WTC11 (cell line): Measurements from ENCODE around the gene TUBGCP2. TPM values are rescaled to one million over a fixed set of nuclear protein-coding genes. Genes with fewer than 3 reads are reported as not detected.
"Not testable (repeated sequence)": the region's sequence is repeated elsewhere in the genome, so short reads cannot be mapped to it uniquely, and the experiment has no call there.

Source experiments
- ATAC-seq: fragments of 200-7000 bp; cut with Tn5 transposase; 2 replicates; pipeline ENCODE4 v1.10.0; 2021; ENCODE audit warnings: mild to moderate bottlenecking, moderate library complexity
- CTCF ChIA-PET: fragments of 300-600 bp; sonication (Branson Sonifier 250); formaldehyde crosslinking; loops from one replicate; lab custom pipeline; 2021; ENCODE audit warnings: antibody characterized with exemption; lab: Charles Lee
- POLR2A ChIA-PET: fragments of 350-600 bp; sonication (Branson Sonifier 250); formaldehyde crosslinking; loops from one replicate; lab custom pipeline; 2021; ENCODE audit warnings: antibody characterized with exemption; lab: Charles Lee
- DNase-seq: peaks from one replicate; pipeline ENCODE4 v3.0.0; 2021; ENCODE audit warnings: low spot score
- H3K27ac Mint-ChIP-seq: 2 replicates; pipeline ENCODE4 v1.8.0; 2021; ENCODE audit warnings: mixed read lengths
- H3K27me3 Mint-ChIP-seq: 2 replicates; pipeline ENCODE4 v1.8.0; 2021; ENCODE audit warnings: low read depth, mild to moderate bottlenecking, moderate library complexity, mixed read lengths
- H3K36me3 Mint-ChIP-seq: 2 replicates; pipeline ENCODE4 v1.8.0; 2021; ENCODE audit warnings: mixed read lengths
- H3K4me1 Mint-ChIP-seq: 2 replicates; pipeline ENCODE4 v1.8.0; 2022; ENCODE audit warnings: mixed read lengths
- H3K4me3 Mint-ChIP-seq: 2 replicates; pipeline ENCODE4 v1.8.0; 2021; ENCODE audit warnings: mild to moderate bottlenecking, moderate library complexity, mixed read lengths
- H3K9me3 Mint-ChIP-seq: 2 replicates; pipeline ENCODE4 v1.8.0; 2021; ENCODE audit warnings: mixed read lengths
- ATF3 ChIP-seq: sonication (generic); formaldehyde crosslinking; conservative IDR thresholded peaks from 2 replicates; pipeline ENCODE4 v1.8.1; 2022; ENCODE audit warnings: mild to moderate bottlenecking, missing genetic modification reagents
- CDX4 ChIP-seq: fragments of 250-450 bp; sonication (Bioruptor Pico); IDR thresholded peaks from 2 replicates; pipeline ENCODE4 v1.9.0; 2021; ENCODE audit warnings: moderate library complexity, mild to moderate bottlenecking, inconsistent platforms, borderline replicate concordance
- E2F5 ChIP-seq: sonication (generic); formaldehyde crosslinking; IDR thresholded peaks from 2 replicates; pipeline ENCODE4 v1.8.1; 2022; ENCODE audit warnings: mild to moderate bottlenecking, moderate library complexity, missing genetic modification reagents
- EMX1 ChIP-seq: fragments of 250-450 bp; sonication (Bioruptor Pico); IDR thresholded peaks from 2 replicates; pipeline ENCODE4 v1.8.0; 2021; ENCODE audit warnings: mild to moderate bottlenecking
- GRHL2 ChIP-seq: fragments of 250-450 bp; sonication (Bioruptor Pico); IDR thresholded peaks from 2 replicates; pipeline ENCODE4 v1.8.0; 2022; ENCODE audit warnings: mild to moderate bottlenecking, moderate library complexity; ENCODE audit not compliant: insufficient replicate concordance, severe bottlenecking
- NFYB ChIP-seq: sonication (generic); formaldehyde crosslinking; conservative IDR thresholded peaks from 2 replicates; pipeline ENCODE4 v1.8.0; 2022; ENCODE audit warnings: low read depth, missing genetic modification reagents
- NR3C1 ChIP-seq: sonication (generic); formaldehyde crosslinking; conservative IDR thresholded peaks from 2 replicates; pipeline ENCODE4 v1.8.1; 2023; ENCODE audit warnings: low read depth, mild to moderate bottlenecking, missing genetic modification reagents
- PRDM15 ChIP-seq: sonication (generic); formaldehyde crosslinking; IDR thresholded peaks from 2 replicates; pipeline ENCODE4 v1.8.0; 2022; ENCODE audit warnings: missing genetic modification reagents
- SOX15 ChIP-seq: fragments of 250-450 bp; sonication (Bioruptor Pico); IDR thresholded peaks from 2 replicates; pipeline ENCODE4 v1.9.0; 2021; ENCODE audit warnings: mild to moderate bottlenecking
- ZNF121 ChIP-seq: sonication (generic); formaldehyde crosslinking; IDR thresholded peaks from 2 replicates; pipeline ENCODE4 v1.8.0; 2023; ENCODE audit warnings: missing genetic modification reagents
- ZNF425 ChIP-seq: fragments of 250-450 bp; sonication (Bioruptor Pico); conservative IDR thresholded peaks from 2 replicates; pipeline ENCODE4 v1.9.0; 2021; ENCODE audit warnings: mild to moderate bottlenecking
- total RNA-seq: library from RNA; stranded (reverse); gene quantifications from 3 replicates; pipeline ENCODE4 v1.2.3, GENCODE V29; 2021

The TUBGCP2 gene
- total RNA-seq, 1 experiment from 2014 or later, result 62.5 TPM

- H3K36me3 Mint-ChIP-seq, result 0 out of 2 replicates have a peak, but pooled peaks cover 2% of the 10 kb centered on the region
- ATAC-seq, result peak; percentile 61
Observed at GRCh38 chr10:133324198-133324792, 15.6 kb upstream of the TUBGCP2 start.

GRCh38 chr10:133322064-133322709, 13.5 kb upstream of the TUBGCP2 start:
- H3K36me3 Mint-ChIP-seq, CTCF ChIA-PET: not testable (repeated sequence)

More at GRCh38 chr10:133324198-133324792, 15.6 kb upstream of the TUBGCP2 start:
- Mint-ChIP-seq H3K27ac (no peak overlapping the region), H3K4me1 (peaks cover 12% of the 10 kb centered on the region), H3K9me3 (peaks cover 8% of the 10 kb centered on the region), H3K4me3 (no peak overlapping the region; the same call in 1 of the 2 replicates), H3K27me3 (peaks cover 61% of the 10 kb centered on the region)
- TF ChIP-seq ZNF121 (CRISPR knock-in tag) (peak; percentile 46; the same call in 1 of the 2 replicates), ZNF425 (CRISPR knock-in tag) (no peak), CDX4 (CRISPR knock-in tag) (no peak), NR3C1 (CRISPR knock-in tag) (no peak), E2F5 (CRISPR knock-in tag) (no peak), PRDM15 (peak; percentile 76; the same call in 1 of the 2 replicates), ATF3 (CRISPR knock-in tag) (no peak), SOX15 (no peak), EMX1 (CRISPR knock-in tag) (no peak), GRHL2 (no peak)
- ChIA-PET CTCF (interaction anchor here (0.5 to 2.0 kb wide), 8 partner anchors 9 to 578 kb away, joined by 3 to 14 read pairs (median 6); partner anchors contain the start of genes FUOM and PRAP1), POLR2A (no interaction called here)
- DNase-seq, result peak; percentile 80

GRCh38 chr10:133320852-133321422, 12.3 kb upstream of the TUBGCP2 start:
- DNase-seq, CTCF ChIA-PET, H3K4me1 Mint-ChIP-seq, H3K27ac Mint-ChIP-seq, POLR2A ChIA-PET, H3K36me3 Mint-ChIP-seq, ATAC-seq, H3K4me3 Mint-ChIP-seq, H3K9me3 Mint-ChIP-seq: not testable (repeated sequence)
- peak; percentile 32; the same call in 1 of the 2 replicates for TF ChIP-seq NFYB (CRISPR knock-in tag)
- H3K27me3 Mint-ChIP-seq, result peaks cover 35% of the 10 kb centered on the region

More at GRCh38 chr10:133322064-133322709, 13.5 kb upstream of the TUBGCP2 start:
- POLR2A ChIA-PET, H3K9me3 Mint-ChIP-seq, DNase-seq, H3K27ac Mint-ChIP-seq, ATAC-seq, H3K4me3 Mint-ChIP-seq, H3K4me1 Mint-ChIP-seq: not testable (repeated sequence)
- H3K27me3 Mint-ChIP-seq, result peaks cover 48% of the 10 kb centered on the region
